Inferior parietal cortex (tissue), 1 donor: ENCODE results near the gene ZNF578.
"Not testable (repeated sequence)": the region's sequence is repeated elsewhere in the genome, so short reads cannot be mapped to it uniquely, and the experiment has no call there.

Source experiments
- DNase-seq: peaks from one replicate; pipeline ENCODE4 v3.0.0-alpha.2; 2016; ENCODE audit errors: extremely low spot score

The ZNF578 gene

DNA sequence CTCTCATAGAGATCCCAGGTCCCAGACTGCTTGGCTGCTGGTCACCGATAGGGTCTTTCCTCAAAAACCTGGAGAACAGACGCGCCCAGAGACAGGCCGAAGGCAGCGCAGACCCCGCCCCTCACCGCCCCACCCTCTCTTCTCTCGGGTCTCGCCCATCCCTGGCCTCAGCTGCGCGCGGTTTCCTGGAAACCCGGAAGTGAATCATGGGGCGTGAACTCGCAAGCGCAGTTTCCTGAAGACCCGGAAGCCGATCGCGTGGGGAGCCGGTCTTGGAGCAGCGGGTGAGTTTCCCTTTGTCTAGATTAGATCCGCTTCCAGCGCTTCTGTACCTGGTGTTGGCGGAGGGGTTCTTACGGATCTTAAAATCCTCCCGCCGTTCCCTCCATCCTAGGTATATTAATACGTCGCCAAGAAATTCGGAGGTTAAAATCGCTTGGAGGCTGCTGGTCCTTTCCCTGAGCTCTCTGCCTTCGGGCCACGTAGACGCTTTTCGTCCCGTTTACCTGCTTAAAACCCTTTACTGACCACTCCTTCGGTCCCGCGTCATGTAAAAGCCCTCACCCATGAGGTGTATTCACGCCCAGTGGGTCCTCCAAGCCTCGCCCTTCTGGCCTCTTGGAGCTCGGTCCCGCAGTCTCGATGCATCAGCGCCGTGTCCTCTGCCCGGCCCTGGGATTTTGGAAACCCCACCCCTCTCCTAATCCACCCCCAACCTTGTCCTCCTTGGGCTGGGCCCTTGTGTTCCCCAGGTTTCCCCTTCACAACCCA is at the start of gene ZNF578:
Gene ZNF578, plus strand, starts transcription at position 230 of the 771 bp plus-strand sequence. CDS start 48,293 bp downstream, outside the sequence.
- DNase-seq = peak; percentile 68

DNA sequence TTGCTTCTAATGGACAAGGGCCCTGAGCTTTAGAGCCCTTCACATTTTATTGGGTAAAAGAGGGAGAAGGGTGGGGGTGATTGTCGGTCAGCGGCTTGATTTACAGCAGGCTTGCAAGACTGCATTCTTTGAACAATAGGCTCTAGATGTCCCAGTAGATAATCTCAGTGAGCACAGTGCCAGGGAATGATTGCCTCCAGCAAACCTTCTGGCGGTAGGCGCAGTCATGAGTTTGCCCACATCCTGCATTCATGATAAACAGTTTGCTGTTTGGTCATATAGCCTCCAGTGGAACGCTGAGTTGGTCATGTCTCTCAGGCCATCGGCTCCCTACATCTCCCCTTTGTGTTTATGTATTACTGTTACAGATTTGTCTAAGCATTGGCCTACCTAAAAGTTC is 43.1 kb upstream of the ZNF578 start:
- no peak for DNase-seq

DNA sequence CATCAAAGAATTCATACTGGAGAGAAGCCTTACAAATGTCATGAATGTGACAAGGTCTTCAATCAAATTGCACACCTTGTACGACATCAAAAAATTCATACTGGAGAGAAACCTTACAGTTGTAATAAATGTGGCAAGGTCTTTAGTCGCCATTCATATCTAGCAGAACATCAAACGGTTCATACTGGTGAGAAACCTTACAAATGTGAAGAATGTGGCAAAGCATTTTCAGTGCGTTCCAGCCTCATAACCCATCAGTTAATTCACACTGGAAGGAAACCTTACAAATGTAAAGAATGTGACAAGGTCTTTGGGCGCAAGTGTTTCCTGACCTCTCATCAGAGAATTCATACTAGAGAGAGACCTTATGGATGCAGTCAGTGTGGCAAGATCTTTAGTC is 37.6 kb upstream of the ZNF578 start:
- DNase-seq = no peak

DNA sequence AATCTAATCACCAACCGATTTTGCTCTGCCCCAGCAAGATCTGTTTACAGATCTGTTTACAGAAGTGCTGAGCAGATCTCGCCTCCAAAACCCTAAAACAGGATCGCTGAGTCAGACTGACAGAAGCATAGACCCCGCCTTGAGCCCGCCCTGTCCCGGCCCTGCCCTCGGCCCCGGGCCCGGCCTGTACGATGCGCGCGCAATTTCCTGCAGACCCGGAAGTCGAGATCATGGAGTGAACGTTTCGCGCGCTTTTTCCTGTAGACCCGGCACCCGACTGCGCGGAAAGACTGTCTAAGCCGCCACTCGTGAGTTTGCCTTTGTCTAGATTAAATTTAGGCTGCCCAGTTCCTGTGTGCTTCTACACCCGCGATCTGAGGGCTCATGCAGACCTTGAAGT is 24.4 kb upstream of the ZNF578 start, which contains the start of gene ZNF534:
Gene ZNF534, plus strand, starts transcription at position 212 of the 400 bp plus-strand sequence. CDS start 2,327 bp downstream, outside the sequence.
- no peak for DNase-seq

DNA sequence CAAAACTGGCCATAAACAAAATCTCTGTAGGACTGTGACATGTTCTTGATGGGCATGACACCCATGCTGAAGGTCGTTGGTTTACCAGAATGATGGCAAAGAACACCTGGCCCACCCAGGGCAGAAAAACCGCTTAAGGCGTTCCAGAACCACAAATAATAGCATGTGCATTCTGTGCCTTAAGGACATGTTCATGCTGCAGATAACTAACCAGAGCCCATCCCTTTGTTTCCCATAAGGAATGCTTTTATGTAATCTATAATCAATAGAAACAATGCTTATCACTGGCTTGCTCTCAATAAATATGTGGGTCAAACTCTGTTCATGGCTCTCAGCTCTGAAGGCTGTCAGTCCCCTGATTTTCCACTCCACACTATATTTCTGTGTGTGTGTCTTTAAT is 11.2 kb upstream of the ZNF578 start:
- no peak for DNase-seq

DNA sequence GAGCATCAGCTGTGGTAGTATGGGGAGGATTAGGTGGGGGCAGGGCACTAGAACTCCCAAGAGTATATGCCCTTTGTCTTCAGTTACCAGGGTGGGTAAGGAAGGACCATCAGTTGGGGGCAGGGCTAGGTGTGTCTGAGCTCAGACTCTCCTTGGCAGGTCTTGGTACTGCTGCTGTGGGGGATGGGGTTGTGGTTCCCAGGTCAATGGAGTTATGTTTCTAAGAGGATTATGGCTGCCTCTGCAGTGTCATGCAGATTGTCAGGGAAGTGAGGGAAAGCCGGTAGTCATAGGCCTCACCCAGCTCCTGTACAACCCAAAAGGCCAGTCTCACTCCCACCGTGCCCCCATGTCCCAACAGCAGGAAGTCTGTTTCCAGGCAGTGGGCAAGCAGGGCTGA is 8.8 kb upstream of the ZNF578 start:
- DNase-seq = no peak

DNA sequence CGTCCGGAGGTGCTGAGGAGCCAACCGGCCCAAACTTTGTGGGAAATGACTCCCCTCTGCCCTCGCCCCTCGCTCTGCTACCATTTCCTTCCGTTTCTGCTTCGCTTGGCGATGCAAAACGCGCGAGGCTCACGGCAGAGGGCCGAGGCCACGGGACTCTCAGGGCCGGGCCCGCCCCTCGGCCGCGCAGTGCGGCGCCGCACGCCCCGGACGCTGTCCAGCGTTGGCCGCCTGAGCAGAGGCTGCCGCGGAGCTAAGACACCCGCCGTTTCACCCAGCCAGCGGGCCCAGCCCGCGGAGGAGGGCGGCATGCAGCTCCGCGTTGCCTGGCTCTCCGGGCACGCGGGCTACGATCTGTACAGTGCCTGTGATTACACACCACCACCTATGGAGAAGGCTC is 2.1 kb upstream of the ZNF578 start:
- no peak for DNase-seq

DNA sequence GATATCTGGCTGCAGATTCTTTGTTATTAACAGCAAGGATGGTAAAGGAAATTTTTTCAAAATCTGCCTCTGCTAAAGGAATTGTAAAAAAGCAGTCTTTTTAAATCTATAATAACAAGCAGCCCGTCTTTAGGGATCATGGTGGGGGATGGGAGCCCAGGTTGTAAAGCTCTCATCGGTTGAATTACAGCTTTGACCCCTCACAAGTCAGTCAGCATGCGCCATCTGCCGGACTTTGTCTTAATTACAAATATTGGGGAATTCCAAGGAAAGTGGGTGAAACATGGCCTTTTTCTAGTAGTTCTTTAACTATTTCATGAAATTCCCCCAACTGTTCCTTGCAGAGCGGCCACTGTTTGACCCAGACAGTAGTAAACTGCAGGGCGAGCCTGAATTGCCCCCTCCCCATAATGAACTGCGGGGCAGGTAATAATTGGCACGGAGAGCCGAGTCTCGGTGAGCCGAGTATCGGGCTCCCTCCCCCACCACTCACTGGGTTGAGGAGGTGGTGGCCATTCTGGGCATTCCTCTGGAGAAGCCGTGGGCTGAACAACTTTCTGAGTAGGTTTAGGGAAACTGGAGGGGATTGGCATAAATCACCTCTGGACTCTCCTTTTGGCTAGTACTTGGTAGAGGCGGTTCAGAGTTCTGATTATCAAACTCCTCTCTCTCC is 11.6 kb downstream of the ZNF578 start:
- DNase-seq = no peak

DNA sequence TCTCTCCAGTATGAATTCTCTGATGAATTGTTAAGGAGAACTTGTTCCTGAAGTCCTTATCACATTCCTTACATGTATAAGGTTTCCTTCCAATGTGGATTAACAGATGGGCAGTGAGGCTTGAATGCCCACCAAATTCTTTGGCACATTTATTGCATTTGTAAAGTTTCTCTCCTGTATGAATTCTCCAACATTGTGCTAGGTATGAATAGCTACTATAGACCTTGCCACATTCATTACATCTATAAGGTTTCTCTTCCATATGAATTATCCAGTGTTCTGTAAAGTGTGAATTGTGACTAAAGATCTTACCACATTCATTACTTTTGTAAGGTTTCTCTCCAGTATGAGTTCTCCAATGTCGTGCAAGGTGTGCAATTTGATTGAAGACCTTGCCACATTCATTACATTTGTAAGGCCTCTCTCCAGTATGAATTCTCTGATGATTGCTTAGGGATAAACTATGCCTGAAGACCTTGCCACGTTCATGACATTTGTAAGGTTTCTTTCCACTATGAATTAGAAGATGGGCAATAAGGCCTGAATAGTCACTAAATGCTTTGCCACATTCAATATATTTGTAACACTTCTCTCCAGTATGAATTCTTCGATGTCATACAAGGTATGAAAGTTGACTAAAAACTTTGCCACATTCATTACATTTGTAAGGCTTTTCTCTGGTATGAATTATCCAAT is 20.4 kb downstream of the ZNF578 start:
- DNase-seq = no peak

DNA sequence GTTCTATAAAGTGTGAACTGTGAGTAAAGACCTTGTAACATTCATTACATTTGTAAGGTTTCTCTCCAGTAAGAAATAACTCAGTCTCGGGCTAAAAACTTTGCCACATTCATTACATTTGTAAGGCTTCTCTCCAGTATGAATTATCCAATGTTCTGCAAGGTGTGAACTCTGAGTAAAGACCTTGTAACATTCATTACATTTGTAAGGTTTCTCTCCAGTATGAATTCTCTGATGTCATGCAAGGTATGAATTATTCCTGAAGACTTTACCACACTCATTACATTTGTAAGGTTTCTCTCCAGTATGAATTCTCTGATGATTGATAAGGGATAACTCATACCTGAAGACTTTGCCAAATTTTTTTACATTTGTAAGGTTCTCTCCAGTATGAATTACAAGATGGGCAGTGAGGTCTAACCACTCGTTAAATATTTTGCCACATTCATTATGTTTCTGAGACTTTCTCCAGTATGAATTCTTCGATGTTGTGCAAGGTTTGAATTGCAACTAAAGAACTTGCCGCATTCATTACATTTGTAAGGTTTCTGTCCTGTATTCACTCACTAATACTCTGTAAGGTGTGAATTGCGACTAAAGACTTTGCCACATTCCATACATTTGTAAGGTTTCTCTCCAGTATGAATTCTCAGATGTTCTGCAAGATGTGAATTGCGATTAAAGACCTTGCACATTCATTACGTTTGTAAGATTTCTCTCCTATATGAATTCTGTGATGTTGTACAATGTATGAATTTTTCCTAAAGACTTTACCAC is 21.2 kb downstream of the ZNF578 start:
- no peak for DNase-seq

DNA sequence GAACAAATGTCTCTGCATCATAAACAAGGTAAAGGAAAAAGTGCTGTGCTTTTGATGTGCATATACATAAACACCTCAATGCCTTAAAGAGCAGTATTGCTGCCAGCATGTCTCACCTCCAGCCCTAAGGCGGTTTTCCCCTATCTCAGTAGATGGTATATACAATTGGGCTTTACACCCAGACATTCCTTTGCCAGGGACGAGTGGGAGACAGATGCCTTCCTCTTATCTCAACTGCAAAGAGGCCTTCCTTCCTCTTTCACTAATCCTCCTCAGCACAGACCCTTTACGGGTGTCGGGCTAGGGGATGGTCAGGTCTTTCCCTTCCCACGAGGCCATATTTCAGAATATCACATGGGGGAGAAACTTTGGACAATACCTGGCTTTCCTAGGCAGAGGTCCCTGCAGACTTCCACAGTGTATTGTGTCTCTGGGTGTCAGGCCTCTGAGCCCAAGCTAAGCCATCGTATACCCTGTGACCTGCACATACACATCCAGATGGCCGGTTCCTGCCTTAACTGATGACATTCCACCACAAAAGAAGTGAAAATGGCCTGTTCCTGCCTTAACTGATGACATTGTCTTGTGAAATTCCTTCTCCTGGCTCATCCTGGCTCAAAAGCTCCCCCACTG is 30.9 kb downstream of the ZNF578 start:
- not testable (repeated sequence) for DNase-seq

DNA sequence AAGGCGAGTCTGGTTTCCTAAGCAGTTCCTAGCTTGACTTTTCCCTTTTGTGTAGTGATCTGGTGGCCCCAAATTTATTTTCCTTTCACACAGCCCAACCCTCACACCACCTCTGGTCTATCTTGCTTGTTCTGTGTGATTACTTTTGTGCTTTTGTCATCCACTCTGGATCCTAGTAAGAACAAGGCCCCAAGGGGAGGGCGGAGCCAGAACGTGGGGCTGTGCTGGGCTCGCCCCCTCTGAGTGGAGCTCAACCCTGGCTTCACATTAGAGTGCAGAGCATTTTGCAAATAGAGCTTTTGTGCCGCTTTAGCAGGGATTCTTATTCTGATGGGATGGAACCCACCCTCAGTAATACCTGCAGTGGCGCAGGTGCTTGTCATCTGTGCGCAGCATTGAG is 31.7 kb downstream of the ZNF578 start:
- DNase-seq = not testable (repeated sequence)

DNA sequence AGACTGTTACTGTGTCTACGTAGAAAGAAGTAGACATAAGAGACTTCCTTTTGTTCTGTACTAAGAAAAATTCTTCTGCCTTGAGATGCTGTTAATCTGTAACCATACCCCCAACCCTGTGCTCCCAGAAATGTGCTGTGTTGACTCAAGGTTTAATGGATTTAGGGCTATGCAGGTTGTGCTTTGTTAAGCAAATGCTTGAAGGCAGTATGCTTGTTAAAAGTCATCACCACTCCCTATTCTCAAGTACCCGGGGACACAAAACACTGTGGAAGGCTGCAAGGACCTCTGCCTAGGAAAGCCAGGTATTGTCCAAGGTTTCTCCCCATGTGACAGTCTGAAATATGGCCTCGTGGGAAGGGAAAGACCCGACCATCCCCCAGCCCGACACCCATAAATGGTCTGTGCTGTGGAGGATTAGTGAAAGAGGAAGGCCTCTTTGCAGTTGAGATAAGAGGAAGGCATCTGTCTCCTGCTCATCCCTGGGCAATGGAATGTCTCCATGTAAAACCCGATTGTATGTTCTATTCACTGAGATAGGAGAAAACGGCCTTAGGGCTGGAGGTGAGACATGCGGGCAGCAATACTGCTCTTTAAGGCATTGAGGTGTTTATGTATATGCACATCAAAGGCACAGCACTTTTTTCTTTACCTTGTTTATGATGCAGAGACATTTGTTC is 32.3 kb downstream of the ZNF578 start:
- DNase-seq = not testable (repeated sequence)

DNA sequence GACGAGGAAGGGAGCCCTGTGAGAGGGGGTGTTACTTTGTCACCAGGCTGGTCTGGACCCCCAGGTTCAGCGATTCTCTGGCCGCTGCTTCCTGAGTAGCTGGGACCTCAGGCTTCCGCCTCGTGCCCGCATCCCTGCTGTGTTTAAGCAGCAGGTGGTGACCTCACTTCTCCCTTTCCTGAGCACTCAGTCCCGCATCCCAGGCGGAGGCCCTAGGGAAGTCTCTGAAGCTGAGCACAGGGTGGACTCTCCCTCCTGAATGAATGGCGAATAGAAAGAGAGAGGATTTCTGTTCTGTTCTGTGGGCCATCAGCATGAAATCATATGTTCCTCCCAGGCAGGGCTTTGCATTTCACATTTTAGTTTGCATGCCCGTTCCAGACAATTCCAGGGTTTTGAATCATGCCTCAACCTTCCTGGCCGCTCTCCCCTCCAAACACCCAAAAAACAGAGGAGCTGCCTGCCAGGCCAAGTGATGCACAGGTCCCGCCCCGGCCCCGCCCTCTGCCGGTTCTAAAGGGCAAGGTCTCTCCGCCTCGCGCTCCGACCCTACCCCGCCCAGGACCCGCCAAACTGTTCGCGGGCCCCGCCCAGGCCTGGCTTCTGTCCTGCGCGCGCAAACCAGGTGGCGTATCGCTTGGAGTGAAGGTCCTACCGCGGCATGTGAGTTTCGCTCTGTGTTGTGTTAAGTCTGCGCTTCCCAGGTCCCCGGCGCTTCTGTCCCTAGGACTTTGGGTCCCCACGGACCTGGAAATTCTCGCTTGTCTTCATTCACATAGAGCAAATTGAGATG is 39.0 kb downstream of the ZNF578 start:
- no peak for DNase-seq

DNA sequence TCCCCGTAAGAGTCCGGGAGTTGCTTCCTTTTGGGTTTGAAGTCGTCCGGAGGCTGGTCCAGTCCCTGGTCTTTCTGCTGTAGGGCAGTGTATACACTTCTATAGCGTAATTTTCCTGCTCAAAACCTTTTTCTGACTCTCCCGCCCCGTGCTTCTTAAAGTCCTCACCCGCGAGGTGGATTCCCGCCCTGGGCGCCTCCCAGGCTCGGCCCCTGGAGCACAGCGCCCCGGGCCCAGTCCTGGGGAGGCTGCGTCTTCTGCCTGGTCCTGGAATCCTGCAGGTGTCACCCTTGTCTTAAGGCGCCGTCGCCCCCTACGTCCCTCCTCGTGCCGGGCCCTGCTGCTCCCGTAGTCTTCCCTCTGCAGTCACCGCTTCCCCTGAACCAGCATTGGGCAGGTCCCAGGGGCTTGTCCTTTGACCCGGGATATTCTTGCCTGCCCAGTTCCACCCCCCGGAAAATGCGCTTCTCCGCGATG is 39.7 kb downstream of the ZNF578 start:
- DNase-seq = no peak

DNA sequence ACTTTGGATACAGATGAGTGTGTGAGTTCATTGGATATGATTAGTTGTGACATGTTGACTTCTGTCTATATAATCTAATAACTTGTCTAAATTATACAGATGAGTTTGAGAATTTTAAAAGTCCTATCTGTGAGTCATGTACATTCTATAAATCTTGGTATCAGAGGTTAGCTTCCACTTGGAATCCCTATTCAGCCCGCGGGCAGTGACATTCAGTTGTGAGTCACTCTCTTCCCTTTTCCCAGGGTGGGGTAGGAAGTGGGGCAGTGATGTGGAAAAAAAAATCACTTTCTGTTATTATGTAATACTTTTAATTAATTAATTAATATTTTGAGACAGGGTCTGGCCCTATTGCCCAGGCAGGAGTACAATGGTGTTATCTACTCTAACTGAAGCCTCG is 41.2 kb downstream of the ZNF578 start:
- no peak for DNase-seq

DNA sequence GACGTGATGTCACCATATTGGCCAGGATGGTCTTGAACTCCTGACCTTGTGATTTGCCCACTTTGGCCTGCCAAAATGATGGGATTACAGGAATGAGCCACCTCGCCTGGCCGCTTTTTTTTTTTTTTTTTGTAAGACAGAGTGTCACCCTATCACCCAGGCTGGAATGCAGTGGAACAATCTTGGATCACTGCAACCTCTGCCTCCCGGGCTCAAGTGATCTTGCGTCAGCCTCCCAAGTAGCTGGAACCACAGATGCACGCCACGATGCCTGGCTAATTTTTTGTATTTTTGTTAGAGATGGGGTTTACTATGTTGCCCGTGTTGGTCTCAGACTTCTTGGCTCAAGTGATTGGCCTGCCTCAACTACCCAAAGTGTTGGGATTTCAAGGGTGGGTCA is 45.2 kb downstream of the ZNF578 start:
- no peak for DNase-seq

DNA sequence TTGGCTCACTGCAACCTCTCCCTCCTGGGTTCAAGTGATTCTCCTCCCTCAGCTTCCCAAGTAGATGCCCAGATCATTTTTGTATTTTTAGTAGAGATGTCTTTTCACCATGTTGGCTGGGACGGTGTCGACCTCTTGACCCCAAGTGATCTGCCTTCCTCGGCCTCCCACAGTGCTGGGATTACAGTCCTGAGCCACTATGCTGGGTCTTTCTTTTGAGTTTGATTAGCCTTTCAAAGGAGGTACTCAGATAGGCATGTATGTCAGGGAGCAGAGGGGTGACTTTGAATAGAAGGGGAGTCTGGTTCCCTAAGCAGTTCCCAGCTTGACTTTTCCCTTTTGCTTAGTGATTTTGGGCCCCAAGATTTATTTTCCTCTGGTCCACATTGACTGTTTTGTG is 47.1 kb downstream of the ZNF578 start:
- DNase-seq = not testable (repeated sequence)

DNA sequence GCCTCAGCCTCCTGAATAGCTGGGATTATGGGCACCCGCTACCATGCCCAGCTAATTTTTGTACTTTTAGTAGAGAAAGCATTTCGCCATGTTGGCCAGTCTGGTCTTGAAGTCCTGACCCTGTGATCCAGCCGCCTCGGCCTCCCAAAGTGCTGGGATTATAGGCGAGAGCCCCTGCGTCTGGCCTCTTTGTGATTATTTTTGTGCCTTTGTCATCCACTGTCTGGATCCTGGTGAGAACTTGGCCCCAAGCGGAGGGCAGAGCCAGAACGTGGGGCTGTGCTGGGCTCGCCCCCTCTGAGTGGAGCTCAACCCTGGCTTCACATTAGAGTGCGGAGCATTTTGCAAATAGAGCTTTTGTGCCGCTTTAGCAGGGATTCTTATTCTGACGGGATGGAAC is 47.6 kb downstream of the ZNF578 start:
- DNase-seq = not testable (repeated sequence)

DNA sequence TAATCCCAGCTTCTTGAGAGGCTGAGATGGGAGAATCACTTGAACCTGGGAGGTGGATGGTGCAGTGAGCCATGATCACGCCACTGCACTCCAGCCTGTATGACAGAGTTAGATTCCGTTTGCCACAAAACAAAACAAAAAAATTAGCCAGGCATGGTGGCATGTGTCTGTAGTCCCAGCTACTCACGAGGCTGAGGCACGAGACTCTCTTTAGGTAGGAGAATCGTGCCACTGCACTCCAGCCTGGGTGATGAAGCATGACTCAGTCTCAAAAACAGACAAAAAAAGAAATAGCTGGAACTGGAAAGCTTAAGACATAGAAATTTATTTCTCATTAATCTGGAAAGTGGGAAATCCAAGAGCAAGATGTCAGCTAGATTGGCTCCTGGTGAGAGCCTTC is 53.9 kb downstream of the ZNF578 start:
- DNase-seq = no peak
